Trophoblast cell (in vitro differentiated cells and primary cell): ENCODE results near the gene INSYN2A.

Source experiments
- DNase-seq, 2 donors: peaks; one replicate each; pipeline ENCODE4 v3.0.0-alpha.2; 2016
- H2AFZ ChIP-seq: 2 replicates; pipeline ENCODE4 v1.6.1; 2013; ENCODE audit warnings: low read length, moderate library complexity, mild to moderate bottlenecking; ENCODE audit not compliant: insufficient read depth, poor library complexity
- H2AK5ac ChIP-seq: 2 replicates; pipeline ENCODE4 v1.6.1; 2013; ENCODE audit warnings: mild to moderate bottlenecking, low read length
- H2BK120ac ChIP-seq: 2 replicates; pipeline ENCODE4 v1.6.1; 2013; ENCODE audit warnings: low read length, mild to moderate bottlenecking, moderate library complexity; ENCODE audit not compliant: insufficient read depth, poor library complexity
- H2BK12ac ChIP-seq: 2 replicates; pipeline ENCODE4 v1.6.1; 2013; ENCODE audit warnings: mild to moderate bottlenecking, low read length, moderate library complexity
- H2BK5ac ChIP-seq: 2 replicates; pipeline ENCODE4 v1.6.1; 2013; ENCODE audit warnings: low read length, low read depth, moderate library complexity, mild to moderate bottlenecking; ENCODE audit not compliant: poor library complexity
- H3K14ac ChIP-seq: 2 replicates; pipeline ENCODE4 v1.6.1; 2013; ENCODE audit warnings: mild to moderate bottlenecking, low read length
- H3K18ac ChIP-seq: 2 replicates; pipeline ENCODE4 v1.6.1; 2013; ENCODE audit warnings: mild to moderate bottlenecking, low read length
- H3K23ac ChIP-seq: 2 replicates; pipeline ENCODE4 v1.6.1; 2013; ENCODE audit warnings: low read length
- H3K27ac ChIP-seq: 2 replicates; pipeline ENCODE4 v1.5.1; 2013; ENCODE audit warnings: low read depth, mild to moderate bottlenecking, inconsistent platforms, low read length, moderate library complexity
- H3K27me3 ChIP-seq: 2 replicates; pipeline ENCODE4 v1.6.1; 2013; ENCODE audit warnings: inconsistent platforms, mild to moderate bottlenecking, low read length, moderate library complexity; ENCODE audit not compliant: insufficient read depth
- H3K36me3 ChIP-seq, 2 experiments: 1 replicate in 1 of 2; 2 replicates in 1 of 2; pipeline ENCODE4 v1.6.1; 2013; ENCODE audit warnings: low read length in 2 of 2, mild to moderate bottlenecking in 2 of 2, moderate library complexity in 1 of 2; ENCODE audit not compliant: insufficient read depth in 2 of 2, control insufficient read depth in 1 of 2
- H3K4ac ChIP-seq: 2 replicates; pipeline ENCODE4 v1.6.1; 2013; ENCODE audit warnings: low read depth, mild to moderate bottlenecking, low read length, moderate library complexity
- H3K4me1 ChIP-seq, 2 experiments: 1 replicate in 1 of 2; 2 replicates in 1 of 2; pipeline ENCODE4 v1.6.1; 2013; ENCODE audit warnings: low read length in 2 of 2, mild to moderate bottlenecking in 2 of 2, moderate library complexity in 1 of 2; ENCODE audit not compliant: insufficient read depth in 2 of 2, control insufficient read depth in 1 of 2
- H3K4me2 ChIP-seq: 2 replicates; pipeline ENCODE4 v1.6.1; 2013; ENCODE audit warnings: inconsistent platforms, mild to moderate bottlenecking, low read length, moderate library complexity
- H3K4me3 ChIP-seq: 2 replicates; pipeline ENCODE4 v1.5.1; 2013; ENCODE audit warnings: mild to moderate bottlenecking, low read depth, low read length, inconsistent platforms
- H3K79me1 ChIP-seq: one replicate; pipeline ENCODE4 v1.6.1; 2013; ENCODE audit warnings: low read length
- H3K79me2 ChIP-seq: 2 replicates; pipeline ENCODE4 v1.6.1; 2013; ENCODE audit warnings: low read length, mild to moderate bottlenecking; ENCODE audit not compliant: control insufficient read depth, insufficient read depth, poor library complexity
- H3K9ac ChIP-seq: 2 replicates; pipeline ENCODE4 v1.6.1; 2013; ENCODE audit warnings: mild to moderate bottlenecking, low read length
- H3K9me3 ChIP-seq: 2 replicates; pipeline ENCODE4 v1.6.1; 2013; ENCODE audit warnings: low read depth, mild to moderate bottlenecking, control low read depth, inconsistent platforms, low read length; ENCODE audit not compliant: insufficient read depth
- H4K12ac ChIP-seq: 2 replicates; pipeline ENCODE4 v1.6.1; 2013; ENCODE audit warnings: low read depth, mild to moderate bottlenecking, low read length, moderate library complexity
- H4K8ac ChIP-seq: 2 replicates; pipeline ENCODE4 v1.6.1; 2013; ENCODE audit warnings: low read depth, mild to moderate bottlenecking, low read length, moderate library complexity
- H4K91ac ChIP-seq: one replicate; pipeline ENCODE4 v1.6.1; 2013; ENCODE audit warnings: low read depth, mild to moderate bottlenecking, low read length, moderate library complexity
- WGBS: extraction: QIAGEN DNeasy Blood & Tissue Kit; methylation state at CpG from one replicate; pipeline ENCODE4 v1.1.7; 2013; ENCODE audit warnings: missing lambda C conversion rate; ENCODE audit not compliant: insufficient read length, insufficient coverage; ENCODE audit errors: extremely low coverage; 5-methylcytosine and 5-hydroxymethylcytosine counted together

INSYN2A gene

DNA sequence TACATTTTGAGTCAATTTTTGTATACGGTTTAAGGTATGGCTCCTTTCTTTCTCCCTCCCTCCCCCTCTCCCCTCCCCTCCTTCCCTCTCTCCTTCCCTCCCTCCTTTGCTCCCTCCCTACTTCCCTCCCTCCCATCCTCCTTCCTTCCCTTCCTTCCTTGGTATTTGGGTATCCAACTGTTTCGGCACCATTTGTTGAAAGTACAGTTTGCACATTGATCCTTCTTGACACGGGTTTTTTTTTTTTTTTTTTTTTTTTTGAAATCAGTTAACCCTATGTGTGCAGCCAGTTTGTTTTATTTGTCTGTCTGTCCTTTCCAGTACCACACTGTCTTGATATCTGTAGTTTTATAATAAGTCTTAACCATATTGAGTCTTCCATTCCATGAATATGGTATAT is 39.9 kb upstream of the INSYN2A start:
- H3K14ac ChIP-seq, result no peak overlapping the region
- no peak overlapping the region for H2BK5ac ChIP-seq
- no peak overlapping the region for H3K18ac ChIP-seq
- H4K12ac ChIP-seq, result no peak overlapping the region
- H3K27ac ChIP-seq, result no peak overlapping the region
- H3K4me1 ChIP-seq, result no peaks in the 10 kb centered on the region
- no peaks in the 10 kb centered on the region for H3K9me3 ChIP-seq
- no peak overlapping the region for H2BK12ac ChIP-seq
- no peak overlapping the region for H2AFZ ChIP-seq
- no peak for DNase-seq
- H3K9ac ChIP-seq, result no peak overlapping the region
- no peak overlapping the region for H4K8ac ChIP-seq
- no CpG with 5 or more reads among the region's 3 CpGs for WGBS
- no peak overlapping the region for H2AK5ac ChIP-seq
- H3K4ac ChIP-seq, result no peak overlapping the region
- no peaks in the 10 kb centered on the region for H3K27me3 ChIP-seq
- H3K4me2 ChIP-seq, result no peak overlapping the region
- no peak overlapping the region for H3K4me3 ChIP-seq
- no peaks in the 10 kb centered on the region for H3K36me3 ChIP-seq
- H4K91ac ChIP-seq, result no peak overlapping the region
- no peaks in the 10 kb centered on the region for H3K79me1 ChIP-seq
- H3K23ac ChIP-seq, result no peak overlapping the region
- no peak overlapping the region for H2BK120ac ChIP-seq
- no peaks in the 10 kb centered on the region for H3K79me2 ChIP-seq

DNA sequence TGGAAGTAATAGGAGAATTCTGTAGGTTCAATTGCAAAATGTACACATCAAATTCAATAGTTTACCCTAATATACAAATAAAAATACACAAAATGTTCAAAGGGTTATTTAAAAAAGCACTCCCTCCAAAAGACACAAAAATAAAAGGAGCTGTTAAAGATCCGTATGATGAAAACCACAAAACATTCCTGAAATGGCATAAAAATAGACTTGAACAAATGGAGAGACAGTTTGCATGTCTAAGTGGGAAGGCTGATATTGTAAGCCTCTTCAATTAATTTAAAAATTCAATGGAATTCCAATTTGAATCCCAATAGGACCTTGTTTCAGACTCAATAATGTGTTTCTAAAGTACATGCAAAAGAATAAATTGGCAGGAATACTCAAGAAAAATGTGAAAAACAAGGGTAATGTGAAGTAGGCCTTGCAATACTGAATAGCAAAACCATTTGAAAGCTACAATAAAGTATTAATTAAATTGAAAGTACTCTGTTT is 38.0 kb upstream of the INSYN2A start:
- no peak overlapping the region for H3K27ac ChIP-seq
- H3K4me3 ChIP-seq, result no peak overlapping the region
- H3K79me1 ChIP-seq, result no peaks in the 10 kb centered on the region
- H3K18ac ChIP-seq, result no peak overlapping the region
- no peak overlapping the region for H3K14ac ChIP-seq
- H2AK5ac ChIP-seq, result no peak overlapping the region
- H3K9me3 ChIP-seq, result no peaks in the 10 kb centered on the region
- no peak for DNase-seq
- no peak overlapping the region for H2BK120ac ChIP-seq
- no peak overlapping the region for H2BK12ac ChIP-seq
- H4K12ac ChIP-seq, result no peak overlapping the region
- no peak overlapping the region for H4K8ac ChIP-seq
- no peak overlapping the region for H3K4me2 ChIP-seq
- H3K4me1 ChIP-seq, result no peaks in the 10 kb centered on the region
- WGBS, result no CpG with 5 or more reads among the region's 1 CpG
- no peaks in the 10 kb centered on the region for H3K79me2 ChIP-seq
- no peak overlapping the region for H4K91ac ChIP-seq
- no peaks in the 10 kb centered on the region for H3K27me3 ChIP-seq
- no peak overlapping the region for H3K9ac ChIP-seq
- no peak overlapping the region for H3K4ac ChIP-seq
- H3K36me3 ChIP-seq, result no peaks in the 10 kb centered on the region
- H3K23ac ChIP-seq, result no peak overlapping the region
- no peak overlapping the region for H2BK5ac ChIP-seq
- H2AFZ ChIP-seq, result no peak overlapping the region

DNA sequence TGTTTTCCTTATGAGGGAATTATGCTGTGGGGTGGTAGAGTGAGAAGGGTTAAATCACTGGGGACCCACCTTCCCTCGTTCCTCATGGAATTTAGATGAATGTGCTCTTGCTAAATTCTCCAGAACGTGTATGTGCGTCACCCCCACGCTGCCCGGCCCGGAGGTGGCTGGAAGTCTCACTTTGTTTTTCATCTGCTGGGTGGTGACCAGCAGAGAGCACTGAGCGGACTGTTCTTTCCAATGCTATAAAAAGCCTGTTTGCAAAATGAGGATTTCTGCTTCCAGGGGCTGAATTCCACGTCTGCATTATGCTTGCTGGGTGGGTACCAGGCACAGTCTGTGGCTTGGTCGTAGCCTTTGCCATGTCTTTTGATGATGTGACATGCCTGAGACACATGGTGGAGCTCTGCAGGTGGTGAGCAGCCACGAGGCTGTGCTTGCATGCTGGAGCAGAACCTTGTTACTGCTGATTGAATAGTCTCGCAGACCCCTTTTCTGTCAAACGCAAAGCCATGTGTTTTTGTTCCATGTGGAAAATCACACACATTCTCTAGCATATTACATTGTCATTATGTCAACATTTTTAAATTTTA is 31.9 kb upstream of the INSYN2A start:
- H3K36me3 ChIP-seq, result peaks cover 0 to 6% of the 10 kb centered on the region in 2 experiments
- DNase-seq, result no peak
- H3K14ac ChIP-seq, result no peak overlapping the region
- no peak overlapping the region for H3K9ac ChIP-seq
- no peak overlapping the region for H2AFZ ChIP-seq
- WGBS, result no CpG with 5 or more reads among the region's 12 CpGs
- H3K79me1 ChIP-seq, result no peaks in the 10 kb centered on the region
- no peaks in the 10 kb centered on the region for H3K4me1 ChIP-seq
- H3K4me3 ChIP-seq, result no peak overlapping the region
- no peak overlapping the region for H2BK12ac ChIP-seq
- H3K4ac ChIP-seq, result no peak overlapping the region
- no peak overlapping the region for H3K4me2 ChIP-seq
- H2BK120ac ChIP-seq, result no peak overlapping the region
- H3K9me3 ChIP-seq, result no peaks in the 10 kb centered on the region
- H4K91ac ChIP-seq, result no peak overlapping the region
- no peak overlapping the region for H2BK5ac ChIP-seq
- no peak overlapping the region for H3K18ac ChIP-seq
- H3K27ac ChIP-seq, result no peak overlapping the region
- peak overlapping the region; percentile 64 for H3K23ac ChIP-seq
- H4K12ac ChIP-seq, result no peak overlapping the region
- no peak overlapping the region for H2AK5ac ChIP-seq
- H3K79me2 ChIP-seq, result no peaks in the 10 kb centered on the region
- H4K8ac ChIP-seq, result no peak overlapping the region
- H3K27me3 ChIP-seq, result no peaks in the 10 kb centered on the region

DNA sequence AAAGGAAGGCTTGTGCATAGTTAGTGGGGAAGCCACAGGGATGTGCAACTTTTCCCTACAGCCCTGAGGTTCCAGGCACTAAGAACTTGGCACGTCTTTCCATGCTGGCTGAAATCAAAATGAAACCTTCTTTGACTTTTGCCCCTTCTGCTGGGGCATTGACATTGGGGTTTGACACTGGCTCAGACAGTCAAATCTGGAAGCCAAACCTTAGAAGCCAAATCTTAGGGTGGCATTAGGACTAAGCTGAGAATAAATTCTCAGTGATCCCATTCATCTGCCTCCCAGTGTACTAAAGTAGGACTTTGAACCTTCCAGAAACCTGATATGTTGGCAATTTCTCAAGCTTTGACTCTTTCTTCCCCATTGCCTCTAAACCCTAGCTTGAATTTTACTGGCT is 31.3 kb upstream of the INSYN2A start:
- DNase-seq, result no peak
- H3K9ac ChIP-seq, result no peak overlapping the region
- no peaks in the 10 kb centered on the region for H3K9me3 ChIP-seq
- H4K8ac ChIP-seq, result no peak overlapping the region
- H3K23ac ChIP-seq, result no peak overlapping the region
- no peak overlapping the region for H2AFZ ChIP-seq
- no peak overlapping the region for H2BK120ac ChIP-seq
- H3K4me1 ChIP-seq, result no peaks in the 10 kb centered on the region
- H4K12ac ChIP-seq, result no peak overlapping the region
- no peak overlapping the region for H2BK12ac ChIP-seq
- H3K27me3 ChIP-seq, result no peaks in the 10 kb centered on the region
- no peak overlapping the region for H3K4ac ChIP-seq
- no peak overlapping the region for H3K18ac ChIP-seq
- H3K36me3 ChIP-seq, result peaks cover 0 to 6% of the 10 kb centered on the region in 2 experiments
- no peak overlapping the region for H2AK5ac ChIP-seq
- no peak overlapping the region for H3K14ac ChIP-seq
- H3K4me3 ChIP-seq, result no peak overlapping the region
- no peak overlapping the region for H2BK5ac ChIP-seq
- no peaks in the 10 kb centered on the region for H3K79me2 ChIP-seq
- H3K4me2 ChIP-seq, result no peak overlapping the region
- no CpG with 5 or more reads among the region's 1 CpG for WGBS
- no peak overlapping the region for H3K27ac ChIP-seq
- H3K79me1 ChIP-seq, result no peaks in the 10 kb centered on the region
- H4K91ac ChIP-seq, result no peak overlapping the region
